Erythroblast (primary cell): ENCODE measurements around the gene PGLYRP2.

Experiments
- DNase-seq, 2 experiments: peaks; one replicate each; lab custom pipeline; 2025; lab: John Stamatoyannopoulos, UW
- GATA1 ChIP-seq: IDR thresholded peaks from 2 replicates; pipeline ENCODE4 v1.6.1; 2011; ENCODE audit warnings: low read depth, mild to moderate bottlenecking, control low read depth, low read length, moderate library complexity
- POLR2A ChIP-seq: IDR thresholded peaks from 2 replicates; pipeline ENCODE4 v1.6.1; 2011; ENCODE audit warnings: mild to moderate bottlenecking, low read length

The PGLYRP2 gene

DNA sequence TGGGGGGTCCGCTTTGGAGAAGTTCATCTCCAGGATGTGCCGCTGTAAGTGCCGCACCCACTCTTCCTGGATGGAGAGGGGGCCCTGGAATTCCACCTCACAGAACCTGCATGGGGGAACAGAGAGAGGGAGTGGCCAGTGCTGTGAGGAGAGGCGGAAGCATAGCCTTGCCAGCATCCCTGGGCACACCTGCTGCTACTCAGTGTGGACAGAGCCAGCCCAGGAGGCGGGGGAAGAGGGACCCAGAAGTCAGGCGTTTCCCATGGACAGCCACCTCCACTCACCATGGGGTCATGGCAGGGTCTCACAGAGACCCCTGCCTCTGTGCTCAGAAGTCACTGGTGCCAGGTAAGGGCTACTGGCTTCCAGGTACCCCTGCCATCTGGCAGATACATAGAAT lies 56.2 kb downstream of the PGLYRP2 start:
- TF ChIP-seq POLR2A (no peak), GATA1 (no peak)
- DNase-seq: no peak

GRCh38 chr19:15422296-15423075 lies 56.8 kb downstream of the PGLYRP2 start:
- TF ChIP-seq GATA1: no peak
- no peak for TF ChIP-seq POLR2A
- DNase-seq: no peak

- TF ChIP-seq GATA1 (no peak), POLR2A (no peak)
- no peak for DNase-seq
Observed at GRCh38 chr19:15421721-15422260, 57.5 kb downstream of the PGLYRP2 start.

DNA sequence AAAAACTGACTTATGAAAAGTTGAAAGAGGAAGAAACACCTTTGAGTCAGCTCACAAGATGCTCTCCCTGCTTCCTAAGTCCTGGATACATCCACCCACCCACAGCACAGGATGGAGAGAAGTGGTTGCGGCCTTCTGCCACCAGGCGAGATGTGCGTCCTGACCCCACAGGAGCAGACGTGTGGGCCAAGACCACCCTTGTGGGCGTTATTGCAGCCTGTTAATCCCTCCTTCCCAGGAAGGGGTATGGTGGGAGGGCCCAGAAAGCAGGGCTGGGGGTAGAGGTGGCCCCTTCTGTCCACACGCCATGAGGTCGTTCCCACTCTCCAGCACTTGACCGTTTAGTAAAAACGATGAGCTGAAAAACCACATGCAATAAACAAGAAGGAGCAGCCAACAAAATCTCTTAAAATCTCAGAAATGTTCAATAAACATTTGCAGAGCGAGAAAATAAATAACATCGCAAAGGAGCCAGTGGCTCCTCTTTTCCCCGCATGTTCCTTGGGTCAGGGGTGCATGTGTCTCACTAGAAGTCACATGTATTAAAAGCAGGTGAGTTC lies 58.1 kb downstream of the PGLYRP2 start:
- TF ChIP-seq GATA1: no peak
- no peak for TF ChIP-seq POLR2A
- no peak for DNase-seq

- TF ChIP-seq POLR2A (no peak), GATA1 (no peak)
- DNase-seq: no peak
Observed at GRCh38 chr19:15419413-15420025, 59.8 kb downstream of the PGLYRP2 start.
